CD1c-positive myeloid dendritic cell (primary cell): ENCODE measurements around the gene FOSL2.
A peak's percentile ranks its signal among the peaks of the same experiment; 100 is the strongest.

Experiments used
- DNase-seq: peaks from one replicate; pipeline ENCODE4 v3.0.0-alpha.2; 2016; ENCODE audit errors: extremely low spot score

The FOSL2 gene

GRCh38 chr2:28432362-28432761 is 39.7 kb downstream of the FOSL2 start:
- peak; percentile 82 for DNase-seq

- no peak for DNase-seq
Observed at GRCh38 chr2:28433215-28433614, 40.6 kb downstream of the FOSL2 start.

GRCh38 chr2:28433935-28434599 is 41.4 kb downstream of the FOSL2 start:
- no peak for DNase-seq

- DNase-seq: no peak
Observed at GRCh38 chr2:28434600-28434989, 41.9 kb downstream of the FOSL2 start.

GRCh38 chr2:28435241-28435640 is 42.6 kb downstream of the FOSL2 start:
- DNase-seq: no peak

GRCh38 chr2:28435814-28436351 is 43.2 kb downstream of the FOSL2 start:
- no peak for DNase-seq

- peak; percentile 69 for DNase-seq
Observed at GRCh38 chr2:28436525-28437051, 43.9 kb downstream of the FOSL2 start.

- DNase-seq: peak; percentile 89
Observed at GRCh38 chr2:28437149-28437835, 44.6 kb downstream of the FOSL2 start.

- DNase-seq: no peak
Observed at GRCh38 chr2:28437918-28438317, 45.3 kb downstream of the FOSL2 start.

GRCh38 chr2:28438532-28439063 is 45.9 kb downstream of the FOSL2 start:
- DNase-seq: no peak

GRCh38 chr2:28439127-28439526 is 46.5 kb downstream of the FOSL2 start:
- no peak for DNase-seq

- no peak for DNase-seq
Observed at GRCh38 chr2:28439763-28440162, 47.1 kb downstream of the FOSL2 start.

GRCh38 chr2:28442328-28442727 is 49.7 kb downstream of the FOSL2 start:
- peak; percentile 59 for DNase-seq

- peak; percentile 53 for DNase-seq
Observed at GRCh38 chr2:28444956-28445355, 52.3 kb downstream of the FOSL2 start.

GRCh38 chr2:28445448-28446258 is 53.0 kb downstream of the FOSL2 start:
- peak; percentile 92 for DNase-seq

GRCh38 chr2:28446531-28446930 is 53.9 kb downstream of the FOSL2 start:
- peak; percentile 53 for DNase-seq

GRCh38 chr2:28447086-28447485 is 54.4 kb downstream of the FOSL2 start:
- DNase-seq: peak; percentile 49

- peak; percentile 96 for DNase-seq
Observed at GRCh38 chr2:28447943-28448792, 55.5 kb downstream of the FOSL2 start.

- no peak for DNase-seq
Observed at GRCh38 chr2:28448793-28449100, 56.1 kb downstream of the FOSL2 start.

GRCh38 chr2:28449126-28449487 is 56.4 kb downstream of the FOSL2 start:
- no peak for DNase-seq
